ENCODE data around the gene ATRX. TPM values are rescaled to one million over a fixed set of nuclear protein-coding genes. Genes with fewer than 3 reads are reported as not detected.

ATRX gene
- total and polyA plus RNA-seq, 2 experiments from 2014 or later: 41.4 to 72.1 TPM

DNA sequence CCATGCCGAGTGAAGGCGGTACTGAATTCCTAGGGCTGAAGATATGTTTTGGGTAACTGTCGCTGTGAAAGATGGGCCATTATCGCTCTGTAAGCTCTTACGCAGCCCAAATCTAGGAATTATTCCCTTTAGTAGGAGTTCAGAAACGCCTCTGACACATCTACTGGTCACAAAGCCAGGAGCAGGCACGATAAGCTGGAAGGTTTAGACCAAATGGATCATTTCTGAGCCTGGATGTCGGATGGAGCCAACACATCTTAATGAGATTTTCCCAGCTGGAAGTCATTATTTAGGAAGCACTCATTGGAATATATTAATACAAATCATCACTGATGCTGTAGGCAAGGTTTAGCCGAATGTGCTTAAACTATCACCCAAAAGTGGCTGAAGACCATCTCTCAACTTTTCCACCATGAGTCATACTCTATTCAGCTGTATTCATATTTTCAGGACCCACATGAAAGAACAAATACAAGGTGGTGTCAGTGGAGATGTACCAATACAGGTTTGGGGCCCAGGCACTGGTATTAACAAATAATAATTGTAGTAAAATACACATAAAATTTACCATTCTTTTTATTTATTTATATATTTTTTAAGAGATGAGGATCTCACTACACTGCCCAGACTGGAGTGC lies 34.2 kb upstream of the ATRX start:
- H3K36me3 ChIP-seq (replicated peaks; ENCODE audit: insufficient read depth, low read depth): no peaks in the 10 kb centered on the region
- WGBS (ENCODE audit: low lambda C conversion rate, missing lambda C conversion rate): 82% methylated on average over 9 of the region's 9 CpGs

DNA sequence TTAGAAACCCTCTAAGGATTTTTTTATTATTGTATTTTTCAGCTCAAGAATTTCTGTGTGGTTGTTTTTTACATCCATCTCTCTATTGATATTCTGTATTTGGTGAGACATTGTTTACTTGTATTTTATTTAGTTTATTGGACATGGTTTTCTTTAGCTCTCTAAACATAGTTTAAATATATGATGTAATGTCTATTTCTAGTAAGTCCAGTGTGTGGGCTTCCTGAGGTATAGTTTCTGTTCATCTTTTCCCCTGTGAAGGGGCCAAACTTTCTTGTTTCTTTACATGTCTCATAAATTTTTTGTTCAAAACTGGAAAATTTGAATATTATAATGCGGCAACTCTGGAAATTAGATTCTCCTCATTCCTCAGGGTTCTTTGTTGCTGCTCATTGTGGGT lies 28.2 kb upstream of the ATRX start:
- Histone ChIP-seq H3K4me2 (no peak overlapping the region), H3K79me2 (no peaks in the 10 kb centered on the region), H3K4me3 (no peak overlapping the region), H3K9me3 (ENCODE audit: low read depth) (no peaks in the 10 kb centered on the region), H3K36me3 (replicated peaks; ENCODE audit: insufficient read depth, low read depth) (no peaks in the 10 kb centered on the region), H3K4me1 (ENCODE audit: insufficient read depth) (no peaks in the 10 kb centered on the region), H3K27ac (no peak overlapping the region), H4K20me1 (ENCODE audit: insufficient read depth, poor library complexity, severe bottlenecking) (no peaks in the 10 kb centered on the region), H3K27me3 (no peaks in the 10 kb centered on the region), H2AFZ (no peak overlapping the region), H3K9me2 (replicated peaks; ENCODE audit: insufficient read depth) (no peaks in the 10 kb centered on the region)
- whole genome bisulfite sequencing (ENCODE audit: low lambda C conversion rate, missing lambda C conversion rate): 90% methylated on average over 1 of the region's 1 CpG
- TF ChIP-seq, protein P1, sequence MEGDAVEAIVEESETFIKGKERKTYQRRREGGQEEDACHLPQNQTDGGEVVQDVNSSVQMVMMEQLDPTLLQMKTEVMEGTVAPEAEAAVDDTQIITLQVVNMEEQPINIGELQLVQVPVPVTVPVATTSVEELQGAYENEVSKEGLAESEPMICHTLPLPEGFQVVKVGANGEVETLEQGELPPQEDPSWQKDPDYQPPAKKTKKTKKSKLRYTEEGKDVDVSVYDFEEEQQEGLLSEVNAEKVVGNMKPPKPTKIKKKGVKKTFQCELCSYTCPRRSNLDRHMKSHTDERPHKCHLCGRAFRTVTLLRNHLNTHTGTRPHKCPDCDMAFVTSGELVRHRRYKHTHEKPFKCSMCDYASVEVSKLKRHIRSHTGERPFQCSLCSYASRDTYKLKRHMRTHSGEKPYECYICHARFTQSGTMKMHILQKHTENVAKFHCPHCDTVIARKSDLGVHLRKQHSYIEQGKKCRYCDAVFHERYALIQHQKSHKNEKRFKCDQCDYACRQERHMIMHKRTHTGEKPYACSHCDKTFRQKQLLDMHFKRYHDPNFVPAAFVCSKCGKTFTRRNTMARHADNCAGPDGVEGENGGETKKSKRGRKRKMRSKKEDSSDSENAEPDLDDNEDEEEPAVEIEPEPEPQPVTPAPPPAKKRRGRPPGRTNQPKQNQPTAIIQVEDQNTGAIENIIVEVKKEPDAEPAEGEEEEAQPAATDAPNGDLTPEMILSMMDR (IDR thresholded peaks at IDR 0.05; ENCODE audit: poor library complexity): no peak
- TF ChIP-seq EZH2 (IDR thresholded peaks at IDR 0.05; ENCODE audit: borderline replicate concordance) (no peak), EZH2phosphoT487 (IDR thresholded peaks at IDR 0.05; ENCODE audit: low read depth, severe bottlenecking, unreplicated experiment) (no peak)
- DNase-seq (ENCODE audit: low spot score): no peak

More for the DNA sequence above, 34.2 kb upstream of the ATRX start:
- no peak for DNase-seq (ENCODE audit: low spot score)
- TF ChIP-seq, protein P1 (IDR thresholded peaks at IDR 0.05; ENCODE audit: poor library complexity): no peak
- TF ChIP-seq EZH2 (IDR thresholded peaks at IDR 0.05; ENCODE audit: borderline replicate concordance) (no peak), EZH2phosphoT487 (IDR thresholded peaks at IDR 0.05; ENCODE audit: low read depth, severe bottlenecking, unreplicated experiment) (no peak)
- Histone ChIP-seq H4K20me1 (ENCODE audit: insufficient read depth, poor library complexity, severe bottlenecking) (no peaks in the 10 kb centered on the region), H3K27me3 (no peaks in the 10 kb centered on the region), H3K79me2 (no peaks in the 10 kb centered on the region), H3K4me1 (ENCODE audit: insufficient read depth) (no peaks in the 10 kb centered on the region), H3K4me2 (no peak overlapping the region), H3K9me3 (ENCODE audit: low read depth) (no peaks in the 10 kb centered on the region), H2AFZ (no peak overlapping the region), H3K9me2 (replicated peaks; ENCODE audit: insufficient read depth) (no peaks in the 10 kb centered on the region), H3K27ac (no peak overlapping the region), H3K4me3 (no peak overlapping the region)

DNA sequence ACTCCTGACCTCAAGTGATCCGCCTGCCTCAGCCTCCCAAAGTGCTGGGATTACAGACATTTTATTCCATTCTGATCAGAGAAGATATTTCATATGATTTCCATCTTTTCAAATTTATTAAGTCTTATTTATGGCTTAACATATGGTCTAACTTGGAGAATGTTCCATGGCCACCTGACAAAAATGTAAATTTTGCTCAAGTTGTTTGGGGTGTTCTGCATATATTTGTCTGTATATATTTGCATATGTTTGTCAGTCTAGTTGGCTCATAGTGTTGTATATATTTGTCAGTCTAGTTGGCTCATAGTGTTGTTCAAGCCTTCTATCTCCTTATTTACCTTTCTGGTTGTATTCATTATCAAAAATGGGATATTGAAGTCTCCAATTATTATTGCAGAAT lies 16.2 kb upstream of the ATRX start:
- no peak for DNase-seq (ENCODE audit: low spot score)
- no peaks in the 10 kb centered on the region for H3K27me3 ChIP-seq
- no peak overlapping the region for H3K4me3 ChIP-seq
- no peaks in the 10 kb centered on the region for H3K4me1 ChIP-seq (ENCODE audit: insufficient read depth)
- TF ChIP-seq EZH2phosphoT487 (IDR thresholded peaks at IDR 0.05; ENCODE audit: low read depth, severe bottlenecking, unreplicated experiment) (no peak), EZH2 (IDR thresholded peaks at IDR 0.05; ENCODE audit: borderline replicate concordance) (no peak)
- TF ChIP-seq, protein P1 (IDR thresholded peaks at IDR 0.05; ENCODE audit: poor library complexity): no peak
- no peaks in the 10 kb centered on the region for H3K9me3 ChIP-seq (ENCODE audit: low read depth)
- no peaks in the 10 kb centered on the region for H4K20me1 ChIP-seq (ENCODE audit: insufficient read depth, poor library complexity, severe bottlenecking)
- WGBS (ENCODE audit: low lambda C conversion rate, missing lambda C conversion rate): 68% methylated on average over 1 of the region's 1 CpG
- H3K79me2 ChIP-seq: no peaks in the 10 kb centered on the region
- no peak overlapping the region for H3K4me2 ChIP-seq
- no peaks in the 10 kb centered on the region for H3K9me2 ChIP-seq (replicated peaks; ENCODE audit: insufficient read depth)
- no peaks in the 10 kb centered on the region for H3K36me3 ChIP-seq (replicated peaks; ENCODE audit: insufficient read depth, low read depth)
- H3K27ac ChIP-seq: no peak overlapping the region
- H2AFZ ChIP-seq: no peak overlapping the region

Data from hepatocyte (in vitro differentiated cells).